Ectodermal cell (in vitro differentiated cells): Measurements from ENCODE around the gene LYZL6. TPM values are rescaled to one million over a fixed set of nuclear protein-coding genes. Genes with fewer than 3 reads are reported as not detected.

ENCODE experiments used
- H3K27ac ChIP-seq: 2 replicates; pipeline ENCODE4 v1.7.0; 2013; ENCODE audit warnings: mild to moderate bottlenecking, low read depth, low read length; ENCODE audit not compliant: insufficient read depth, poor library complexity, severe bottlenecking
- H3K27me3 ChIP-seq: 2 replicates; pipeline ENCODE4 v1.7.0; 2013; ENCODE audit warnings: mild to moderate bottlenecking, low read length; ENCODE audit not compliant: insufficient read depth, control insufficient read depth, poor library complexity, severe bottlenecking
- H3K36me3 ChIP-seq: one replicate; pipeline ENCODE4 v1.7.0; 2013; ENCODE audit warnings: low read length; ENCODE audit not compliant: control insufficient read depth, insufficient read depth
- H3K4me1 ChIP-seq: one replicate; pipeline ENCODE4 v1.7.0; 2013; ENCODE audit warnings: low read length; ENCODE audit not compliant: control insufficient read depth, insufficient read depth
- H3K4me3 ChIP-seq: 2 replicates; pipeline ENCODE4 v1.7.0; 2013; ENCODE audit warnings: low read depth, low read length, control low read depth; ENCODE audit not compliant: insufficient read depth
- H3K9me3 ChIP-seq: 2 replicates; pipeline ENCODE4 v1.7.0; 2013; ENCODE audit warnings: mild to moderate bottlenecking, low read length, moderate library complexity; ENCODE audit not compliant: control insufficient read depth
- WGBS, 2 experiments: methylation state at CpG; one replicate each; pipeline ENCODE4 v1.1.7; 2013; ENCODE audit warnings: missing lambda C conversion rate in 2 of 2; 5-methylcytosine and 5-hydroxymethylcytosine counted together
- polyA plus RNA-seq, 4 experiments: library from polyadenylated mRNA; stranded (reverse); fragments of 50-300 nt; gene quantifications; one replicate each; pipeline ENCODE4 v1.2.3, GENCODE V29; 2013

The LYZL6 gene
- polyA plus RNA-seq (2013, experiment 1 of 4): not detected
- not detected for polyA plus RNA-seq (2013, experiment 2 of 4)
- not detected for polyA plus RNA-seq (2013, experiment 3 of 4)
- polyA plus RNA-seq (2013, experiment 4 of 4): not detected

GRCh38 chr17:35943537-35943936, at the start of gene LYZL6:
LYZL6 (minus strand) TSS chr17:35943713; CDS start chr17:35939356, 4,357 bp downstream.
- Histone ChIP-seq H3K9me3 (no peaks in the 10 kb centered on the region), H3K4me1 (peaks cover 3% of the 10 kb centered on the region), H3K36me3 (no peaks in the 10 kb centered on the region), H3K27me3 (no peaks in the 10 kb centered on the region), H3K4me3 (no peak within 1 kb of the TSS), H3K27ac (no peak within 1 kb of the TSS)
- WGBS, 2 experiments: 88 to 95% methylated on average over 2 of the region's 2 CpGs

GRCh38 chr17:35991075-35991474, 47.6 kb upstream of the LYZL6 start:
- no peaks in the 10 kb centered on the region for H3K9me3 ChIP-seq
- no peak overlapping the region for H3K27ac ChIP-seq
- no peak overlapping the region for H3K4me3 ChIP-seq
- WGBS, 2 experiments: 76 to 95% methylated on average over 2 of the region's 2 CpGs
- no peaks in the 10 kb centered on the region for H3K36me3 ChIP-seq
- H3K27me3 ChIP-seq: no peaks in the 10 kb centered on the region
- H3K4me1 ChIP-seq: no peaks in the 10 kb centered on the region

- no peaks in the 10 kb centered on the region for H3K9me3 ChIP-seq
- H3K4me3 ChIP-seq: no peak overlapping the region
- no peaks in the 10 kb centered on the region for H3K4me1 ChIP-seq
Measured at GRCh38 chr17:35988164-35988563, 44.7 kb upstream of the LYZL6 start.

GRCh38 chr17:35986643-35987042, 43.1 kb upstream of the LYZL6 start, which contains the start of gene CCL14:
CCL14 (minus strand) TSS chr17:35986729; CDS start chr17:35986649, 80 bp downstream.
- Histone ChIP-seq H3K27me3 (no peaks in the 10 kb centered on the region), H3K27ac (no peak within 1 kb of the TSS), H3K9me3 (no peaks in the 10 kb centered on the region), H3K4me1 (no peaks in the 10 kb centered on the region), H3K4me3 (no peak within 1 kb of the TSS), H3K36me3 (no peaks in the 10 kb centered on the region)
- WGBS, 2 experiments: 90 to 96% methylated on average over 1 of the region's 1 CpG

More at GRCh38 chr17:35988164-35988563, 44.7 kb upstream of the LYZL6 start:
- Histone ChIP-seq H3K27ac (no peak overlapping the region), H3K36me3 (no peaks in the 10 kb centered on the region), H3K27me3 (no peaks in the 10 kb centered on the region)

- Histone ChIP-seq H3K27me3 (no peaks in the 10 kb centered on the region), H3K36me3 (no peaks in the 10 kb centered on the region), H3K4me3 (no peak overlapping the region), H3K27ac (no peak overlapping the region), H3K4me1 (no peaks in the 10 kb centered on the region), H3K9me3 (no peaks in the 10 kb centered on the region)
- WGBS, 2 experiments: 95 to 96% methylated on average over 6 of the region's 6 CpGs
Measured at GRCh38 chr17:35984140-35984539, 40.6 kb upstream of the LYZL6 start.

- H3K4me1 ChIP-seq: no peaks in the 10 kb centered on the region
- H3K27me3 ChIP-seq: no peaks in the 10 kb centered on the region
- 89 to 96% methylated on average over 3 of the region's 3 CpGs for WGBS, 2 experiments
- no peaks in the 10 kb centered on the region for H3K36me3 ChIP-seq
- H3K27ac ChIP-seq: no peak overlapping the region
- no peak overlapping the region for H3K4me3 ChIP-seq
- no peaks in the 10 kb centered on the region for H3K9me3 ChIP-seq
Measured at GRCh38 chr17:35982409-35983191, 39.1 kb upstream of the LYZL6 start.

- Histone ChIP-seq H3K36me3 (no peaks in the 10 kb centered on the region), H3K4me1 (no peaks in the 10 kb centered on the region), H3K27ac (no peak overlapping the region), H3K9me3 (no peaks in the 10 kb centered on the region), H3K27me3 (no peaks in the 10 kb centered on the region), H3K4me3 (no peak overlapping the region)
- WGBS, 2 experiments: 81 to 86% methylated on average over 4 of the region's 4 CpGs
Measured at GRCh38 chr17:35981908-35982330, 38.4 kb upstream of the LYZL6 start.

- H3K4me1 ChIP-seq: no peaks in the 10 kb centered on the region
- no peak within 1 kb of the TSS for H3K4me3 ChIP-seq
- no peak within 1 kb of the TSS for H3K27ac ChIP-seq
- H3K9me3 ChIP-seq: no peaks in the 10 kb centered on the region
- H3K27me3 ChIP-seq: no peaks in the 10 kb centered on the region
- H3K36me3 ChIP-seq: no peaks in the 10 kb centered on the region
- 93 to 95% methylated on average over 12 of the region's 12 CpGs for WGBS, 2 experiments
Measured at GRCh38 chr17:35981246-35981645, 37.7 kb upstream of the LYZL6 start, which contains the start of gene CCL16. CCL16 (minus strand) TSS chr17:35981497; CDS start chr17:35981420, 77 bp downstream.

- Histone ChIP-seq H3K4me3 (no peak overlapping the region), H3K27me3 (no peaks in the 10 kb centered on the region), H3K36me3 (no peaks in the 10 kb centered on the region), H3K9me3 (no peaks in the 10 kb centered on the region), H3K4me1 (no peaks in the 10 kb centered on the region), H3K27ac (no peak overlapping the region)
- WGBS, 2 experiments: 85 to 91% methylated on average over 3 of the region's 3 CpGs
Measured at GRCh38 chr17:35978346-35978745, 34.8 kb upstream of the LYZL6 start.

- H3K36me3 ChIP-seq: no peaks in the 10 kb centered on the region
- 91 to 92% methylated on average over 7 of the region's 7 CpGs for WGBS, 2 experiments
Measured at GRCh38 chr17:35977509-35977908, 34.0 kb upstream of the LYZL6 start.

More at GRCh38 chr17:35977509-35977908, 34.0 kb upstream of the LYZL6 start:
- H3K27ac ChIP-seq: no peak overlapping the region
- no peaks in the 10 kb centered on the region for H3K27me3 ChIP-seq
- H3K9me3 ChIP-seq: no peaks in the 10 kb centered on the region
- H3K4me3 ChIP-seq: no peak overlapping the region
- no peaks in the 10 kb centered on the region for H3K4me1 ChIP-seq
